ENCODE data around the gene PCDHB14.

GRCh38 chr5:141196363-141196762 lies 26.8 kb upstream of the PCDHB14 start:
- no peak for TF ChIP-seq CTCF (IDR thresholded peaks at IDR 0.05)
- no peak for TF ChIP-seq POLR2A (IDR thresholded peaks at IDR 0.05)

All from adrenal gland (tissue), 5 donors.